HEK293 (cell line): ENCODE measurements around the gene BABAM1.

Experiments used
- BCL11A ChIP-seq: fragments of 450-650 bp; formaldehyde crosslinking; IDR thresholded peaks from 2 replicates; pipeline ENCODE4 v1.5.1; 2016; ENCODE audit warnings: low read depth, missing biosample characterization, missing genetic modification characterization
- KLF10 ChIP-seq: fragments of 450-650 bp; IDR thresholded peaks from 2 replicates; pipeline ENCODE4 v1.5.1; 2018; ENCODE audit warnings: missing biosample characterization, mild to moderate bottlenecking, missing genetic modification characterization
- SALL2 ChIP-seq: fragments of 450-650 bp; formaldehyde crosslinking; IDR thresholded peaks from 2 replicates; pipeline ENCODE4 v1.5.0; 2017; ENCODE audit warnings: missing biosample characterization, mild to moderate bottlenecking, missing genetic modification characterization, borderline replicate concordance
- ZBTB17 ChIP-seq: fragments of 450-650 bp; formaldehyde crosslinking; IDR thresholded peaks from 2 replicates; pipeline ENCODE4 v1.5.1; 2016; ENCODE audit warnings: missing biosample characterization, missing genetic modification characterization
- ZNF133 ChIP-seq: fragments of 450-650 bp; formaldehyde crosslinking; IDR thresholded peaks from 2 replicates; pipeline ENCODE4 v1.5.1; 2016; ENCODE audit warnings: missing biosample characterization, missing genetic modification characterization
- ZNF24 ChIP-seq: fragments of 450-650 bp; formaldehyde crosslinking; IDR thresholded peaks from 2 replicates; pipeline ENCODE4 v1.5.1; 2016; ENCODE audit warnings: missing biosample characterization, missing genetic modification characterization
- ZNF335 ChIP-seq: fragments of 450-650 bp; formaldehyde crosslinking; conservative IDR thresholded peaks from 2 replicates; pipeline ENCODE4 v1.5.1; 2016; ENCODE audit warnings: missing biosample characterization, missing genetic modification characterization
- ZNF350 ChIP-seq: fragments of 450-650 bp; formaldehyde crosslinking; IDR thresholded peaks from 2 replicates; pipeline ENCODE4 v1.5.0; 2017; ENCODE audit warnings: missing biosample characterization, mild to moderate bottlenecking, missing genetic modification characterization
- ZNF37A ChIP-seq: fragments of 450-650 bp; IDR thresholded peaks from 2 replicates; pipeline ENCODE4 v1.5.1; 2018; ENCODE audit warnings: missing biosample characterization, missing genetic modification characterization
- ZNF501 ChIP-seq: fragments of 450-650 bp; formaldehyde crosslinking; IDR thresholded peaks from 2 replicates; pipeline ENCODE4 v1.5.1; 2016; ENCODE audit warnings: missing biosample characterization, missing genetic modification characterization
- ZNF776 ChIP-seq: fragments of 450-650 bp; formaldehyde crosslinking; IDR thresholded peaks from 2 replicates; pipeline ENCODE4 v1.5.0; 2017; ENCODE audit warnings: missing biosample characterization, missing genetic modification characterization, borderline replicate concordance
- TF ChIP-seq, protein P1 (sequence below): fragments of 450-650 bp; formaldehyde crosslinking; IDR thresholded peaks from 2 replicates; pipeline ENCODE4 v1.5.1; 2016; ENCODE audit warnings: missing biosample characterization, missing genetic modification characterization
- TF ChIP-seq, protein P2 (sequence below): fragments of 450-650 bp; formaldehyde crosslinking; IDR thresholded peaks from 2 replicates; pipeline ENCODE4 v1.5.1; 2016; ENCODE audit warnings: missing biosample characterization, missing genetic modification characterization
- TF ChIP-seq, protein P3 (sequence below): fragments of 450-650 bp; formaldehyde crosslinking; IDR thresholded peaks from 2 replicates; pipeline ENCODE4 v1.5.1; 2017; ENCODE audit warnings: missing biosample characterization, mild to moderate bottlenecking, missing genetic modification characterization, moderate library complexity

DNA sequence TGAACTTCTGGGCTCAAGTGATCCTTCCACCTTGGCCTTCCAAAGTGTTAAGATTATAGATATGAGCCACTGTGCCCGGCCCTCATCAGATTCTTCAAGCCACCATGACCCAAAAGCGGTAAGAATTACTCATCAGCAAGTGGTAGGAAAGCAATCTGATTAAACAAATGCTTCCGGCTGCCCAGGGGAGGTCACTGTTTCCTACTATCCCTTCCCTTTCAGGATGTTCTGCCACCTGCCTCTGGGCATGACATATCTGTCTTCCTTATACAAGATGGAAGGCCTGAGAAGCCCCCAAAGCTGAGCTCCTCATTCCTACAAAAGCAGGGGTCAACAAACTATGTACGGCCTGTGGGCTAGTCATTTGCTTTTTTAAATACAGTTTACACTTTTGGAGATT is 29.0 kb downstream of the BABAM1 start:
- TF ChIP-seq ZNF350 (tag by site-specific recombination) (no peak), ZNF37A (tag by site-specific recombination) (no peak), ZNF335 (no peak), BCL11A (tag by site-specific recombination) (no peak), ZNF776 (tag by site-specific recombination) (no peak), ZNF133 (tag by site-specific recombination) (no peak), SALL2 (no peak), ZBTB17 (tag by site-specific recombination) (no peak), ZNF501 (tag by site-specific recombination) (no peak), ZNF24 (tag by site-specific recombination) (no peak), KLF10 (tag by site-specific recombination) (no peak)
- TF ChIP-seq, protein P1, sequence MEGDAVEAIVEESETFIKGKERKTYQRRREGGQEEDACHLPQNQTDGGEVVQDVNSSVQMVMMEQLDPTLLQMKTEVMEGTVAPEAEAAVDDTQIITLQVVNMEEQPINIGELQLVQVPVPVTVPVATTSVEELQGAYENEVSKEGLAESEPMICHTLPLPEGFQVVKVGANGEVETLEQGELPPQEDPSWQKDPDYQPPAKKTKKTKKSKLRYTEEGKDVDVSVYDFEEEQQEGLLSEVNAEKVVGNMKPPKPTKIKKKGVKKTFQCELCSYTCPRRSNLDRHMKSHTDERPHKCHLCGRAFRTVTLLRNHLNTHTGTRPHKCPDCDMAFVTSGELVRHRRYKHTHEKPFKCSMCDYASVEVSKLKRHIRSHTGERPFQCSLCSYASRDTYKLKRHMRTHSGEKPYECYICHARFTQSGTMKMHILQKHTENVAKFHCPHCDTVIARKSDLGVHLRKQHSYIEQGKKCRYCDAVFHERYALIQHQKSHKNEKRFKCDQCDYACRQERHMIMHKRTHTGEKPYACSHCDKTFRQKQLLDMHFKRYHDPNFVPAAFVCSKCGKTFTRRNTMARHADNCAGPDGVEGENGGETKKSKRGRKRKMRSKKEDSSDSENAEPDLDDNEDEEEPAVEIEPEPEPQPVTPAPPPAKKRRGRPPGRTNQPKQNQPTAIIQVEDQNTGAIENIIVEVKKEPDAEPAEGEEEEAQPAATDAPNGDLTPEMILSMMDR = no peak
- TF ChIP-seq, protein P2, sequence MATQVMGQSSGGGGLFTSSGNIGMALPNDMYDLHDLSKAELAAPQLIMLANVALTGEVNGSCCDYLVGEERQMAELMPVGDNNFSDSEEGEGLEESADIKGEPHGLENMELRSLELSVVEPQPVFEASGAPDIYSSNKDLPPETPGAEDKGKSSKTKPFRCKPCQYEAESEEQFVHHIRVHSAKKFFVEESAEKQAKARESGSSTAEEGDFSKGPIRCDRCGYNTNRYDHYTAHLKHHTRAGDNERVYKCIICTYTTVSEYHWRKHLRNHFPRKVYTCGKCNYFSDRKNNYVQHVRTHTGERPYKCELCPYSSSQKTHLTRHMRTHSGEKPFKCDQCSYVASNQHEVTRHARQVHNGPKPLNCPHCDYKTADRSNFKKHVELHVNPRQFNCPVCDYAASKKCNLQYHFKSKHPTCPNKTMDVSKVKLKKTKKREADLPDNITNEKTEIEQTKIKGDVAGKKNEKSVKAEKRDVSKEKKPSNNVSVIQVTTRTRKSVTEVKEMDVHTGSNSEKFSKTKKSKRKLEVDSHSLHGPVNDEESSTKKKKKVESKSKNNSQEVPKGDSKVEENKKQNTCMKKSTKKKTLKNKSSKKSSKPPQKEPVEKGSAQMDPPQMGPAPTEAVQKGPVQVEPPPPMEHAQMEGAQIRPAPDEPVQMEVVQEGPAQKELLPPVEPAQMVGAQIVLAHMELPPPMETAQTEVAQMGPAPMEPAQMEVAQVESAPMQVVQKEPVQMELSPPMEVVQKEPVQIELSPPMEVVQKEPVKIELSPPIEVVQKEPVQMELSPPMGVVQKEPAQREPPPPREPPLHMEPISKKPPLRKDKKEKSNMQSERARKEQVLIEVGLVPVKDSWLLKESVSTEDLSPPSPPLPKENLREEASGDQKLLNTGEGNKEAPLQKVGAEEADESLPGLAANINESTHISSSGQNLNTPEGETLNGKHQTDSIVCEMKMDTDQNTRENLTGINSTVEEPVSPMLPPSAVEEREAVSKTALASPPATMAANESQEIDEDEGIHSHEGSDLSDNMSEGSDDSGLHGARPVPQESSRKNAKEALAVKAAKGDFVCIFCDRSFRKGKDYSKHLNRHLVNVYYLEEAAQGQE (tag by site-specific recombination) = no peak
- TF ChIP-seq, protein P3, sequence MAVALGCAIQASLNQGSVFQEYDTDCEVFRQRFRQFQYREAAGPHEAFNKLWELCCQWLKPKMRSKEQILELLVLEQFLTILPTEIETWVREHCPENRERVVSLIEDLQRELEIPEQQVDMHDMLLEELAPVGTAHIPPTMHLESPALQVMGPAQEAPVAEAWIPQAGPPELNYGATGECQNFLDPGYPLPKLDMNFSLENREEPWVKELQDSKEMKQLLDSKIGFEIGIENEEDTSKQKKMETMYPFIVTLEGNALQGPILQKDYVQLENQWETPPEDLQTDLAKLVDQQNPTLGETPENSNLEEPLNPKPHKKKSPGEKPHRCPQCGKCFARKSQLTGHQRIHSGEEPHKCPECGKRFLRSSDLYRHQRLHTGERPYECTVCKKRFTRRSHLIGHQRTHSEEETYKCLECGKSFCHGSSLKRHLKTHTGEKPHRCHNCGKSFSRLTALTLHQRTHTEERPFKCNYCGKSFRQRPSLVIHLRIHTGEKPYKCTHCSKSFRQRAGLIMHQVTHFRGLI (tag by site-specific recombination) = no peak
